ENCODE measurements around the gene DQX1. TPM values are rescaled to one million over a fixed set of nuclear protein-coding genes. Genes with fewer than 3 reads are reported as not detected.

The DQX1 gene
- polyA plus RNA-seq, 1 donor (not counting 4 experiments of a cell fraction or from before 2014, with no cell fraction given) = 5.9 TPM

- Histone ChIP-seq H3K9me1 (ENCODE audit: control insufficient read depth, extremely low read depth, insufficient read depth, low read length) (no peaks in the 10 kb centered on the region), H3K4me2 (ENCODE audit: control insufficient read depth, extremely low read depth, insufficient read depth, low read depth, low read length) (peak within 1 kb of the TSS; percentile 12)
- FAIRE-seq = no peak
Measured at GRCh38 chr2:74514368-74515270, 11.4 kb downstream of the DQX1 start, which contains the start of gene TLX2. Gene TLX2, plus strand, starts transcription at chr2:74514450. Its CDS starts 357 bp downstream, at chr2:74514807.

GRCh38 chr2:74513605-74514367, 12.2 kb downstream of the DQX1 start:
- Histone ChIP-seq H4K20me1 (ENCODE audit: control insufficient read depth, extremely low read depth, insufficient read depth, low read length) (no peaks in the 10 kb centered on the region), H3K9me1 (ENCODE audit: control insufficient read depth, extremely low read depth, insufficient read depth, low read length) (no peaks in the 10 kb centered on the region), H3K4me3 (ENCODE audit: control insufficient read depth in 2 of 3, extremely low read depth in 1 of 3, insufficient read depth in 2 of 3, low read depth in 1 of 3, low read length in 3 of 3) (no peak overlapping the region), H3K27me3 (ENCODE audit: control insufficient read depth, extremely low read depth, insufficient read depth, low read length) (peaks cover 60% of the 10 kb centered on the region), H3K79me2 (ENCODE audit: control insufficient read depth, insufficient read depth, low read length) (no peaks in the 10 kb centered on the region), H3K9ac (ENCODE audit: control insufficient read depth, extremely low read depth, insufficient read depth, low read length) (no peak overlapping the region), H3K9me3 (ENCODE audit: control insufficient read depth, low read depth, low read length) (no peaks in the 10 kb centered on the region), H3K27ac (ENCODE audit: control insufficient read depth, insufficient read depth, low read length) (no peak overlapping the region), H3K36me3 (ENCODE audit: control insufficient read depth in 2 of 2, extremely low read depth in 1 of 2, insufficient read depth in 2 of 2, low read length in 2 of 2) (no peaks in the 10 kb centered on the region), H3K4me1 (ENCODE audit: control insufficient read depth, extremely low read depth, insufficient read depth, low read length) (peaks cover 6% of the 10 kb centered on the region), H2AFZ (ENCODE audit: control insufficient read depth, low read length) (no peak overlapping the region), H3K4me2 (ENCODE audit: control insufficient read depth, extremely low read depth, insufficient read depth, low read depth, low read length) (no peak overlapping the region)
- FAIRE-seq = no peak
- dilution Hi-C loops (cut with MboI; ENCODE audit: extremely low pct_ligation_motif_present, low sequenced_read_pairs) = no loop called here
- TF ChIP-seq EZH2 (IDR thresholded peaks at IDR 0.05; ENCODE audit: low read length) = peak; percentile 91
- no peak for TF ChIP-seq CTCF (optimal IDR thresholded peaks at IDR 0.05 in 1 of 3, IDR thresholded peaks at IDR 0.05 in 1 of 3, conservative IDR thresholded peaks at IDR 0.05 in 1 of 3; ENCODE audit: extremely low read depth in 1 of 3, insufficient read depth in 2 of 3, low read length in 3 of 3)
- no peak for DNase-seq (ENCODE audit: low read depth, low spot score)

More at GRCh38 chr2:74514368-74515270, 11.4 kb downstream of the DQX1 start, which contains the start of gene TLX2:
- Histone ChIP-seq H3K4me1 (ENCODE audit: control insufficient read depth, extremely low read depth, insufficient read depth, low read length) (peaks cover 6% of the 10 kb centered on the region), H3K79me2 (ENCODE audit: control insufficient read depth, insufficient read depth, low read length) (no peaks in the 10 kb centered on the region), H3K9ac (ENCODE audit: control insufficient read depth, extremely low read depth, insufficient read depth, low read length) (no peak within 1 kb of the TSS), H2AFZ (ENCODE audit: control insufficient read depth, low read length) (no peak within 1 kb of the TSS), H3K27ac (ENCODE audit: control insufficient read depth, insufficient read depth, low read length) (no peak within 1 kb of the TSS), H3K4me3 (ENCODE audit: control insufficient read depth in 2 of 3, extremely low read depth in 1 of 3, insufficient read depth in 2 of 3, low read depth in 1 of 3, low read length in 3 of 3) (no peak within 1 kb of the TSS), H3K9me3 (ENCODE audit: control insufficient read depth, low read depth, low read length) (no peaks in the 10 kb centered on the region), H4K20me1 (ENCODE audit: control insufficient read depth, extremely low read depth, insufficient read depth, low read length) (no peaks in the 10 kb centered on the region), H3K36me3 (ENCODE audit: control insufficient read depth in 2 of 2, extremely low read depth in 1 of 2, insufficient read depth in 2 of 2, low read length in 2 of 2) (no peaks in the 10 kb centered on the region), H3K27me3 (ENCODE audit: control insufficient read depth, extremely low read depth, insufficient read depth, low read length) (peaks cover 62% of the 10 kb centered on the region)
- dilution Hi-C loops (cut with MboI; ENCODE audit: extremely low pct_ligation_motif_present, low sequenced_read_pairs) = no loop called here
- TF ChIP-seq EZH2 (IDR thresholded peaks at IDR 0.05; ENCODE audit: low read length) (no peak), CTCF (optimal IDR thresholded peaks at IDR 0.05 in 1 of 3, IDR thresholded peaks at IDR 0.05 in 1 of 3, conservative IDR thresholded peaks at IDR 0.05 in 1 of 3; ENCODE audit: extremely low read depth in 1 of 3, insufficient read depth in 2 of 3, low read length in 3 of 3) (no peak)
- DNase-seq (ENCODE audit: low read depth, low spot score) = no peak

Measured in keratinocyte (primary cell).